NB4 (cell line): ENCODE measurements around the gene PNPLA2.

Source experiments
- CTCF ChIP-seq: IDR thresholded peaks from one replicate; pipeline ENCODE4 v1.5.1; 2012; ENCODE audit warnings: low read depth, low read length
- MAX ChIP-seq: IDR thresholded peaks from 2 replicates; pipeline ENCODE4 v1.6.1; 2011; ENCODE audit warnings: low read depth, low read length

DNA sequence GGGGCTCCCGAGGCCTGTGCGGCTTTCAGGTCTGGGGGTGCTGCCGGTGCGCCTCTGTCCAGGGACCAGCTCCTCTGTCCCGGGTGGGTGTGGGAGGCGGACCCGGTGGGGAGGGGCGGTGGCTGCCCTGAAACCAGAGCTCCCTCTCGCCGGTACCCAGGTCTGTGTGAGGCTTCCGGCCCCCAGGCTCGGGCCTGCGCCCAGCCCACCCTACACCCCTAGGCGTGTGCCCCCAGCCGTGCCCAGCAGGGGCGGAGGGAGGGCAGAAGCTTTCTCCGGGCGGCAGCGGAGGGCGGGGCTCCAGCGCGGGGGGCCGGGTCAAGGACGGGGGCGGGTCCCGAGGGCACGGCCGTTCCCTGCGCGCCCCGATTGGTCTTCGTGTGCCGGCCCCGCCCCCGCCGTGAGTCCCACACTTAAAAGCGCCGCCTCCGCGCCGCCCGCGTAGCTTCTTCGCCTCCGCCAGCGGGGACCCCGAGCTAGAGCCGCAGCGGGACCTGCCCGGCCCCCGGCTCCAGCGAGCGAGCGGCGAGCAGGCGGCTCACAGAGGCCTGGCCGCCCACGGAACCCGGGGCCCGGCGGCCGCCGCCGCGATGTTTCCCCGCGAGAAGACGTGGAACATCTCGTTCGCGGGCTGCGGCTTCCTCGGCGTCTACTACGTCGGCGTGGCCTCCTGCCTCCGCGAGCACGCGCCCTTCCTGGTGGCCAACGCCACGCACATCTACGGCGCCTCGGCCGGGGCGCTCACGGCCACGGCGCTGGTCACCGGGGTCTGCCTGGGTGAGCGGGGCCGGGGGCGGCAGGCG is 616 bp downstream of the PNPLA2 start:
- TF ChIP-seq CTCF (no peak), MAX (no peak)
